Dermis microvascular lymphatic vessel endothelial cell (primary cell): ENCODE measurements around the gene PYGL. TPM values are rescaled to one million over a fixed set of nuclear protein-coding genes. Genes with fewer than 3 reads are reported as not detected.
"Not testable (repeated sequence)": the region's sequence is repeated elsewhere in the genome, so short reads cannot be mapped to it uniquely, and the experiment has no call there.

Source experiments
- DNase-seq, 2 donors: peaks; one replicate each; pipeline versions ENCODE4 v3.0.0 to v3.0.0-alpha.2; 2010; ENCODE audit warnings: low read depth in 2 of 2
- total RNA-seq: library from RNA; depleted of rRNA; stranded (reverse); fragments of >200 nt; gene quantifications from 2 replicates; pipeline ENCODE4 v1.2.1, GENCODE V29; 2014

PYGL gene
- total RNA-seq, 1 donor from 2014 or later, result 82.7 TPM

DNA sequence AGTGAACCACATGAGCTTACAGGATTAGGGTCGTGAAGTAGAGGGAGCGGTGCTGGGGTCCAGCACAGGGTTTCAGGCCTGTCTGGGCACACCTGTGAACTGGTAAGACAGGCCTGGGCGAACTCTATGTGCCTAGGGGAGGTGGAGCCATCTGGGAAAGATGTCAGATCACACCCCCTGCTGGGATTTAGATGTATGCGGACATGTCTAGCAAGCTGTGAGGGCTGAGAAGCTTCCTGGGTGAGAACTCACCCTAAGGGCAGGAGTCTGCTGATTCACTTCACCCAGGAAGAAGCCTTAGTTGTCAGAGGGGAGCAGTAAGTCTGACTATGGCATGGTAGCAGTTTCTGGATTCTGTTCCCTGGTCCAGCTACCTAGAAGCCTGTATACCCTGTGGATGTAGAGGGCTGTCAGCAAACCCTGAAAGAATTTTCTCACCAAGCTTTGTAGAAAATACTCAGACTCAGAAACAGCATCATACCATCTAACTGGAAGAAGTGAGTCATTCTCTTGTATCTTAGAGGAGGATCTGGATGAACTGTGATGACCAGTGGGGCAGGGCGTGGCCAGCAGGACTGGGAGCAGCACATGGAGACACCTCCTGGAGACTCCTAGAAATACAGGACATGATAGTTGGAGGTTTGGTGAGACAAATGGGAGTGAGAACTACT lies 11.2 kb upstream of the PYGL start:
- peak; percentile 11 to 88 for DNase-seq

DNA sequence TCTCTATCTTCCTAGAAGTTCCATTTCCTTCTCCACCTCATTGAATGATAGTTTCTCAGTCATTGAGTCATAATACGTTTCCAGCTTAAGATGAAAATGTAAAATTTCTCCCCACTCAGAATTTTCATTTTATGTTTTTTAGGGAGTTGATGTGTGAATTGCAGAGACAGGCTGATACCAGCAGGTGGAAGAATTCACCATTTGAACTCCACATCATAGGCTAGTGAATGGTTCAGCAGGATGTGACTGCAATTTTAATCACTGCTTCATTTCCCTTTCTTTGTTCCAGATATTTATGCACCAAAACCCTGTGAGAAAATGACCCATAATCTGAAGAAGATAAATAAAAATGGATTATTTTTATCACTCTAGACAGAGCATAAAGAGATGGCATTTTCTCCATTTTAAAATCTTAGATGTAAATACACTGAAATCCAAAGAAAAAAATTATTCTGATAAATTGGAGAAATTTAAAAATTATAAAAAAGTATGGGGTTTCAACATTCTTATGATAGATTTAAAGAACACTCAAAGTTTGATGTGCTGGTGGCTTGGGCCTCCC lies 10.6 kb upstream of the PYGL start:
- peak; percentile 63 to 85 for DNase-seq

DNA sequence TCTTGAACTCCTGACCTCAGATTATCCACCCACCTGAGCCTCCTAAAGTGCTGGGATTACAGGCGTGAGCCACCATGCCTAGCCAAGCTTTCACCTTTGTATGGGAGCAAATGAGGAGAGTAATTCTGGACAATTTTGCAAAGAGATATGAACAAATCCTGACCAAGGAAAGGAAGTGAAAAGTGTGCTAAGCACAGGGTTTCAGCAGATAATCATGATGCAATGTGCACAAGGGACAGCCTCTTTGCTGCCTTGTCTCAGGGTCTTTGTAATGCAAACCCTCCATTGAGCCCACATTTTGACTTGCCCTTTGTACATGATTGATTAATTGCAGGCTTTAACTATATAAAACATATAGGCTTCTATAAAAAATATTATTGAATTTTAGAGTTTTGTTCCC lies 9.2 kb upstream of the PYGL start:
- no peak for DNase-seq

DNA sequence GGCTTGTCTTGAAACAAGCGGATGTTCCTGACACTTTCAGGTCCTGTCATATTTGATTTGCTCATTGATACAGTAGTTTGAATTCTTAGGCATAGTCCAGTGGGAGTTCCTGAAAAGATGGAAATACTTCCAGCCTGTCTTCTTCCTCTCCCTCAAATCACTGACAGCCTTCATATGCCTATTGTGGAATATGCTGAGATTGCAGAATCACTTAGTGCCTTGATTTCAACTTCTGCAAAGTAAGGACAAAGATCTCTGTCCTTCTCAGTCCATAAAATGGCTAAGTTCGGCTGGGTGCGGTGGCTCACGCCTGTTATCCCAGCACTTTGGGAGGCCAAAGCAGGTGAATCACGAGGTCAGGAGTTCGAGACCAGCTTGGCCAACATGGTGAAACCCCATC lies 6.7 kb upstream of the PYGL start:
- DNase-seq, result no peak

DNA sequence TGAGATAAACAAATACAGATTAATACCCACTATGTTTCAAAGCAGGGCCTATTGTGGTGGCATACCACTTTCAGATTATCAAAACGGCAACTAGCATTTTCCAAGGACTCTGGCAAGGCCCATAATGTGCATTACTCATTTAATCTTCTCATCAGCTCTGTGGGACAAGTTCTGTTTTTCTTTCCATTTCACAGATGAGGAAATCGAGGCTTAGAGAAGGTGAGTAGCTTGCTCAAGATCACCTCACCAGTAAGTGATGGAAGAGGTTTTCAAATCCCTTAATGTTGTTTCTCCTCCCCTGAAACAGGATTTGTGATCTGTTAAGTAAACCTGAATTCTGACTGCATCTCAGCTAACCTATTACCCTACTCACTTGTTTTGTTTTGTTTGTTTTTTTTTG lies 3.9 kb upstream of the PYGL start:
- DNase-seq, result no peak

DNA sequence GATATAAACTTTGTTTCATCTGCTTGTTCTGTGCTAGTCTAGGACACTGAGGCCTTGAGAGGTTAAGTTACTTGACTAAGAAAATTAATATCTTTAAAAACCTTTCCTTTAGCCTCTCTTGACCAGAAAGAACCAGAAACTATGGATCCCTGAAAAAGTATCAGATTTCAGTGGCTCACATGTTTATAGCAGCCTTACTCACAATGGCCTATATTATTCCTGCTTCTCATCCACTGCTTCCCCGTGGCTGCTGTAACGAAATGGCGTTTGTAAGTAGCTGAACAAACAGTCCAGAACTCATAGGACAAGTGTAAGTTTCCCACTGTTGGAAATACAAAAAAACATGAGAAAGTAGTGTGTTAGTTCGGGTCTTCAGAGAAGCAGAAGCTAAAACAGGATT lies 3.2 kb upstream of the PYGL start:
- no peak for DNase-seq

DNA sequence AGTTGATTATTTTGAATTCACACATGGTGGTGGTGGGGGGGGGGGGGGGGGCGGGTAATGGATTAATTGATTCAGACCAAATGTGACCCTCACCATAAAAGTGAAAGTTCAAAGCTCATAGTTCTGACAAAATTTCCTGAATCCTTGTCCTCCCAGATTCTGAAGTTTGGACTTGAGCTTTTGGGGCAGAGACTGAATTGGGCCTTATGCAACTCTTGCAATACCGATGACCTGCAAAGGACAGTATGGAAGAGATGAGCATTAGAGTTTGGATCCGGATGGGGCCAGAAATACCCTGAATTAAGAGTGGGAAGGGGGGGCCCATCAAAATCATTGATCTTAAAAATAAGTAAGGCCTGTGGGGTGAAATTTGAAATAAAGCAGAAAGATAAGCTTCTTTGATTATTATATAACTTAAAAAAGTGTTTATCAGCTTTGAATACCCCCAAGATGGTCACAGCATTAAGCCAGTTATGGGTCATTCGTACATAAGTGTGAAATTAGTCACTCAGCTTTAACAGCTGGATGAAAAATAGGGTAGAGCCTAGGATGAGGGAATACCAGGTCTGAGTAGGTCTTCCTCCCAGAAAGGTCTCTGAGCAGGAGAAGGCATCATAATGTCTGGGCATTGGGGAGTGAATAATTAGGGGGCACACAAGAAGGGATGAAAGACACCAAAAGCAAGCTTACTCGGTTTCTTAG lies 2.1 kb upstream of the PYGL start:
- no peak for DNase-seq

DNA sequence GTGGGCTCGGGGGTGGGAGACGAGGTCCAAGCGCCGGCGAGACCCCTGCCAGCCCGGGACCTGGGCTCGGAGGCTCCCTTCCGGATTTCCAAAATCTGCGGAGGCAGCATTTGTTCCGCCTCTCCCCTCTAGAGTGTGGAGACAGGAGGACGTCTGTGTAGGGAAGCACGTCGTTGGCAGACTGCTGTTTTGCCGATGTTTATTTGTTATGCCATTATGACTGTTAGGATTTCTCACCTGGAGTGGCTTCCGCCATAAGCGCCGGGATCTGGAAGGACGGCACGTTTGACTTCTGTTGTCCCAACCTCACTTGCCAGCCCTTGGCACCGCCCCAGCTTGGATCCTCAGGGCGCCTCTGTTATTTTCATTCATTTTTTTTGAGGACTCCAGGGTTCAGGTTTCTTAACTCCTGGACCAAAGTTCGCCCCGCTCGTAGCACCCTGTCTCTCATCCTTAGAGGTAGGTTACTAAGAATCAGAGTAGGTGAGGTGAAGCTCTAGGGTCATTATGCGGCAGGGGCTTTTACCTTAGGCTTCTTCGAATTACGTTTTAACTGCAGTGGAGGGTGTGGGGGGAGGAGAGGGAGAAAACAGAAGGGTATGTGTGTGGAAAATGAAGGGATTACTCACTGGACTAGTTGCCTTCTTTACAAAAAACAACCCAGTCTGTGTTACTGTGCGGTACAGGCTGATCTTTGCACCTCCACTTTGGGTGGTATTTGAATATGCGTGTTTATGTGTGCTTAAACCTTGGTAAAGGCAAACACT lies 547 bp upstream of the PYGL start:
- DNase-seq, result peak in 1 of 2 donors; percentile 27

DNA sequence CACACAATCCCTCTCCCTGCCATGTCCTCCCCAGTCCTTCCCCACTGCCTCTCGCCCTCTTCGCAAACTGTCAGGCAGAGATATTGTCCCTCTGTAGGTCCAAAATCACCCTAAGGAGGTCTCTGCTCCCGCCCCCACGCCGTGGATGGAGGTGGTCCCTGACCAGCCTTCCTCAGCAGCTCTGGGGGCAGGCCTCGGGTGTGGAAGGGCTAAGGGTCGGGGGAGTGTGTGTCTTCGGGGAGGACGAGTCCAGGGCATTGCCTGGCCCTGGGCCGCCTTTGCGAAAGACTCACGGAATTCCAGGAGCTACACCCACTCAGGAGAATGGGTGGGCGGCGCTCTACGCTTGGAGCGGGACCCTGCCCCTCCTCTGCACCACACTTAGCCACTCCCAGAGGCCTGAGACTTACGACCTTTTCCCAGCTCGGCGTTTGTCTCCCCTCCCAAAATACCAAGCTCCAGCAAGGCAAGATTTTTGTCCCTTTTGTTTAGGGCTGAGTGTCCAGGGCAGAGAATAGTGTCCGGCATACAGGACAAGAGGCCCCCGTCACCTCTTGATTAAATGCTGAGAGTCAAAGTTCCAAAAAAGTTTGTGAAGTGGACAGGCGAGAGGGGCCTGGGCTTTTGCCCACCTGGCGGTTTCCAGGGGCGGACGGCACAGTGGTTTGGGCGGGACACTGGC lies 881 bp downstream of the PYGL start:
- peak in 1 of 2 donors; percentile 36 for DNase-seq

DNA sequence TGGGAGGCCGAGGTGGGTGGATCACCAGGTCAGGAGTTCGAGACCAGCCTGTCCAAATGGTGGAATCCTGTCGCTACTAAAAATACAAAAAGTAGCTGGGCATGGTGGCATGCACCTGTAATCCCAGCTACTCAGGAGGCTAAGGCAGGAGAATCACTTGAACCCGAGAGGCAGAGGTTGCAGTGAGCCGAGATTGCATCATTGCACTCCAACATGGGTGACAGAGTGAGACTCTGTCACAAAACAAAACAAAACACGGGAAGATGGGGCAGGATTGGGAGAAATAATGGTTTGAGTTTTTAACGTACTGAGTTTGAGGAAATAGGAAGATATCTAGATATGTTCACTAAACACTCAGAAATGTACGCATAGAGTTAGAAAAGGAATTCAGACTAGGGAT lies 2.6 kb downstream of the PYGL start:
- not testable (repeated sequence) for DNase-seq

DNA sequence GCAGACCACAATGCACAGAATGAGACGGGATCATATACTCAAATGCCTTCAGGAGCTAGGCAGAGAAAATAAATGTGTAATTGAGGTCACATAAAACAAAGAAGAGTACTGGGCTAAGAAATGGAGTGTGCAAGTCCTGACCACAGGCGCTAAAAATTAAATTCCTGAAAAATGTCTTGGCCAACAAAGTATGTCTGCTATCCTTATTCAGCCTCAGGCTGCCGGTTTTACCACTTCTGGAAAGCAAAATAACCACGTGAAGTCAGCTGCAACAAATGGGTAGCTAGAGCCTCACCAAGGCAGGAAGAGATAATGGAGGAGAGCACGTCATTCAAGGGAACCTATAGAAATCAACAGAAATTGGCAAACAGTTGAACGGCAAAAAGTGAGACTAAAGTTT lies 3.1 kb downstream of the PYGL start:
- no peak for DNase-seq

DNA sequence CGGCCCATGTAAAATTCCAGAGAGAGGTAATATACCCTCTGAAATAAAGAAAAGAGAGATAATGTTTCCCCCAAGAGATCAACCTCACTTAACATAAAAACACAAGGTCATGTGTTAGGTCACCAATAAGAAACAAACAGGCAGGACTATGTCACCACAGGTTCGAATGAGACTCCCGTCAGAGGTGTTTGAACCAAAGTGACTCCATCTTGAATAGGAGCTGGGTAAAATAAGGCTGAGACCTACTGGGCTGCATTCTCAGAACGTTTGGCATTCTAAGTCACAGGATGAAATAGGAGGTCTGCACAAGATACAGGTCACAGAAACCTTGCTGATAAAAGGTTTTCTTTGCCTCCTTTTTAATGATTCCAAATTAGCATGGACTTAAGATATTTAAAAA lies 6.5 kb downstream of the PYGL start:
- DNase-seq, result no peak

DNA sequence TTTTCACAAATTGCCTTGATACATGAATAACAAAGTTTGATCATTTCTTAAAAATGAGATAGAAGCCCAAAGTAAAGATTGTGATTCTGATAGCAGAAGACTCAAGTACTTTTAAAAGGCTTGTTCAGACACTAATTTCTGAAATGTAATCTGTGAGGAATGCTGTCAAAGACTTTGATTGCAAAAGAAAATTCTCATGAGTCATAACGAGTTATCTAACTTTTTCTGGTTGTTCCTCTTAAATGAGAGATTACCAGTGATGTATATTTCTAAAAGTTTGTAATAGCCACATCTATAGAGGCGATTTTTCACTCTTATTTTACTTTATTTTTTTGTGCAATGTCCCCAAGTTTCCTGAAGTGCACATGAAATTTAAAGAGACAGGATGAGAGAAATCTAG lies 7.0 kb downstream of the PYGL start:
- DNase-seq, result no peak

DNA sequence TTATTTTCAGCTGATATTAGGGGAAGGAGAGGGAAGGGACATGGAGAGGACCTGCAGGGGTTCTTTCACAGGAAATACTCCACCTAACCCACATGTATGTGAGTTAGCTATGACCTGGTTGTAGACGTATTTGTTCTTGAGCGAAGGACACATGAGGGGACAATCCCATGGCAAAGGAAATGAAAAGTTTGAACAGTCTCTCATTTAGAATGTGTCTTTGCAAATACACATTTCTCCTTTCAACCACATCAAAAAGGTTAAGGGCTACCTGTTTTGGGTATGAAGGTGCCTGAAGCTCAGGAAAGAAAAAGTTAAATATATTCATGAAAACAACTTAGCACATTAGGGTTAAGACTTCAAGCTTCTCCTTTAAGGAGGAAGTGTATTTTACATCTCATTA lies 7.4 kb downstream of the PYGL start:
- no peak for DNase-seq

DNA sequence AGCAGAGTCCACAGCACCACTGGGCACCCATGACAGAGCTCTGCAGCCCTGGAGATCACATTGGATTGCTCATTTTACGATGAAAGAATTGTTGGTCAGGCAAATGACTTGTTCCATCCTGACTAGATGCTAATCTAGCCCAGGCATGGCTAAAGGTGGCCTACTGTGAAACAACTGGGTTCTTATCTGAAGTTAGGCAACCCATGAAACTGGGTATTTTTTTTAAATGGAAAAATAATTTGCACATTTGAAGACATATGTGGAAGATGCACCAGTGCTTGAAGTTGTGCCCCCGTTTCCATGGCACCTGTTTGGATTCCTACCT lies 8.3 kb downstream of the PYGL start:
- DNase-seq, result no peak

DNA sequence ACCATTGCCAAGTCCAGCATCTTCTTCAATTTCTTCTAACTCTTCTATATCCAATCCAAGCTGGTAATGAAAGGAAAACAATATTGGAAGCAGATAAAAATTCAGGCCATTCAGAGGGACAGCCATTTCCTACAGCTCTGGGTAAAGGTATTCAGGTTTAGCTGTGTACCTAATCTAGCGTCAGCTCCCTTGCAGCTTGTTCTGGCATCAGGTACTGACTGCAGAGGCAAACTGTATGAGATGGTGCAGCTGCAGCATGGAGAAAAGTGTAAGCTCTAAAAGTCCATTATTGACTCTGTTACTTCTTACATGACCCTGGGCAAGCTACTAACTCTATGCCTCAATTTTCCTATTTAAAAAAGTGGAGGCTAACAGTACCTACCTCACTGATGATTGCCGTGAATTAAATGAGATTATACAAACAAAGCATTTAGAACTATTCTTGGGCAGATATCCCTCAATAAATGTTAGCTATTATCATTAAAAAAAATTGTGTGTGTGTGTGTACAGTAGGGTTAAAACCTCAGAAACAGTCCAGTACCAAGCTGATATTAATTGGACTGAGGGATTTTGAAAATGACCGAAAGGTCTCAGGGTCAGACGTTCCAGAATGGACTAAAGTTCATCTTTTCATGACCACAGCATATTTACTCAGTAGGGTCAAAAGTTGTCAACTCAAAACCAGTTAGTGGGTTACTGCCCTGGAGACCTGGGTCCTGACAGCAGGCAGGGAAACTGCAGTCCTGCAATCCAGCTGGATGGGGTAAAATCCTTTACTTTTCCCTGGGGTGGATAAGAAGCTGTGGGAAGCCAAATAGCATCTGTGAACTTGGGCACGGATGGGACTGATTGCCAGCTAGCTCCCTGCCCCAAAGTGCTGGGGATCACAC lies 8.9 kb downstream of the PYGL start:
- DNase-seq, result no peak

DNA sequence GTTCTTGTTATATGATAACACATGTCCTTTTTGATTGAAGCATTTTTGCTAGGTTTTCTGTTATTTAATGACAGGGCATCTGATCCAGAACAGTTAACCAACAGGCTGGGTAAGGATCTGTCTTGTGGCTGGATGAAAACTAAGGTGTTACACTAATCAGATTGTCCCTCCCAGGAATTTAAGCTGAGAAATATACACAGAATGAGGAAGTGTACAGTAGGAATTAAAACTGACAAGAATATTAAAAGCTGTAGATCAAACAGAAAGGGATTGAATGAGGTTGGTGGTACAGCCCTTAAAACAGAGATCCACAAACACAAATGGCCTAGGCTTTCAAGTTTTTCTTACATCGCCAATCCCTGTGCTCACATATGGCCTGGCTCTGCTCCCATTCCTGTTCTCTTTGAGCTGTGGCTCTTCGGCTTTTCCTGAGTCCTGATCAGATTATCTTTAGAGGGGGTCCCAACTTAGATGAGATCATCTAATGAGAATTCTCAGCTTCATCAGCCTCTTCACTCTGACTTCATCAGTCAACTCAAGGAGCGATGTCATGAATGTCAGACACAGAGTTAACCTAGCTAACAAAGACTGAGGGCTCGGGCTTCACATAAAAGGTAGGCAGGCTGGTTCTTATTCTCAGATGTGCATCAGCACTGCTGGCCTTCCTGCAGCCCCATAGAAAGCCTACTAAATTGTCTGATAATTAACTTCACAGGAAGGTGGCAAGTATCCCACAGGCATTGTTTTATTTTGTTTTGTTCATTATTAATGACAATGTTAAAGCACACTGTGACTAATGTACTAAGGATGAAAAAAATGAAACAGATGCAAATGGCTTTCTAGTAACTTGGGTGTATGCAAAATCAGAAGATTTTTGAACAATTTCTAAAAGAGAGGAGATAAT lies 11.4 kb downstream of the PYGL start:
- DNase-seq, result no peak

DNA sequence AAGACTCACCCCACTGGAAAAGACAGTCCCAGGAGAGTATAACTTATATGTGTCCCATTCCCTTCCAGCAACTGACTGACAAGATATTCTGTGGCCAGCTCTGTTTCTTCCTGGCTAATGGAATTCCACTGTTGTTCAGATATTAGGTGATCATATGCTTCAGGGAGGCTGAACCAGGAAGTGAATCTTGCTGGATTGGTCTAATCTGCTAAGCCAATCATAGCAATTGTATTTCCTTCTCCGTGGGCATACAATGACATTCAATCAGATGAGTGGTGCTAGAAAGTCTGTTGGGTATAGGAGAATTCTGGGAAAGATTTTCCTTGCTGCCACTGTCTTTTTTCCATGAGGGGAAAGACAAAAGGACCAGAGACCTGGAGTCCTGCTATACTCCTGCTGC lies 12.1 kb downstream of the PYGL start:
- DNase-seq, result no peak

DNA sequence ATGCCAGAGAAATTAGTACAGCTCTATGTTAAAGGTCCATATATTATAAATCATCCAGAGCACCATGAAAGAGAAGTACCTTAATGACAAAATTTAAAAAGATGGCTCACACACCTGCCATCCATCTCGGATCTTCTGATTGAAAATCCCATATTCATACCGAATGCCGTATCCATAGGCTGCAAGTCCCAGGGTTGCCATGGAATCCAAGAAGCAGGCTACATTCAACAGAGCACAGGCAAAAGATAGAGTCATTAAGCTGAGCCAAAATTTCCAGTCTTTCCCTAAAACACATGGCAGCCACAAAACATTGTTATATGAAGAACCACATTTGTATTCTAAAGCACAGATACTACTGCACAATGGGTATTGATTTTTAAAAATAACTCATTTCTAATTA lies 12.7 kb downstream of the PYGL start:
- no peak for DNase-seq

DNA sequence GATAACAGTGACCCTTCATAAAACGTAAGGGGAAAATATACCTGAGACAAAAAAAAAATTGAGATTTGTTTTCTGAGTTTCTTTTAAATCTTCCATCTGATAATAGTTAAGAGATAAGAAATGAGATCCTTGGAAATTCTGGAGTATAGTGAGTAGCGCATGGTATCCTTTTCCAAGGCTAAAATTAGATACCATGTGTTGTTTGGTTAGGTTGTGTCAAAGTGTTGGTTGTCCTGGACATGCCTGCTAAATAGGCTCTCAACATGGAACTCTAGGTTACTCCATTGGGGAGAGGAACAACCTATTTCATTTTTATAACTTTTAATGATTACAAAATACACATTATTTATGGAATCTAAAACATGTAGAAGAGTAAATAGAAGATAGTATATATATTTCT lies 14.8 kb downstream of the PYGL start:
- DNase-seq, result no peak
